Measurements from ENCODE around the gene HMGXB3. TPM values are rescaled to one million over a fixed set of nuclear protein-coding genes. Genes with fewer than 3 reads are reported as not detected.

The HMGXB3 gene
- total RNA-seq, 1 donor from 2014 or later, result 40.5 TPM

- Mint-ChIP-seq H3K27me3 (peaks cover 5% of the 10 kb centered on the region), H3K9me3 (no peaks in the 10 kb centered on the region), H3K4me1 (ENCODE audit: unreplicated experiment) (no peaks in the 10 kb centered on the region), H3K27ac (no peak overlapping the region), H3K4me3 (no peak overlapping the region), H3K36me3 (no peaks in the 10 kb centered on the region)
- no peak for TF ChIP-seq CTCF (conservative IDR thresholded peaks at IDR 0.05)
- no peak for DNase-seq (ENCODE audit: extremely low spot score, unreplicated experiment)
Measured at GRCh38 chr5:150069672-150070627, 69.4 kb downstream of the HMGXB3 start.

- Mint-ChIP-seq H3K27me3 (peaks cover 5% of the 10 kb centered on the region), H3K4me3 (no peak overlapping the region), H3K4me1 (ENCODE audit: unreplicated experiment) (no peaks in the 10 kb centered on the region), H3K9me3 (no peaks in the 10 kb centered on the region), H3K27ac (no peak overlapping the region), H3K36me3 (no peaks in the 10 kb centered on the region)
- TF ChIP-seq CTCF (conservative IDR thresholded peaks at IDR 0.05), result no peak
- no peak for DNase-seq (ENCODE audit: extremely low spot score, unreplicated experiment)
Measured at GRCh38 chr5:150070821-150071220, 70.3 kb downstream of the HMGXB3 start.

- no peak overlapping the region for H3K4me3 Mint-ChIP-seq
- no peaks in the 10 kb centered on the region for H3K4me1 Mint-ChIP-seq (ENCODE audit: unreplicated experiment)
- H3K36me3 Mint-ChIP-seq, result no peaks in the 10 kb centered on the region
- no peak for TF ChIP-seq CTCF (conservative IDR thresholded peaks at IDR 0.05)
- peak; percentile 44 for DNase-seq (ENCODE audit: extremely low spot score, unreplicated experiment)
- H3K27me3 Mint-ChIP-seq, result peaks cover 5% of the 10 kb centered on the region
- no peak overlapping the region for H3K27ac Mint-ChIP-seq
- H3K9me3 Mint-ChIP-seq, result no peaks in the 10 kb centered on the region
Measured at GRCh38 chr5:150073086-150073625, 72.6 kb downstream of the HMGXB3 start.

GRCh38 chr5:150073677-150074076 is 73.1 kb downstream of the HMGXB3 start:
- no peaks in the 10 kb centered on the region for H3K9me3 Mint-ChIP-seq
- H3K27me3 Mint-ChIP-seq, result peaks cover 9% of the 10 kb centered on the region
- H3K4me3 Mint-ChIP-seq, result no peak overlapping the region
- H3K27ac Mint-ChIP-seq, result no peak overlapping the region
- DNase-seq (ENCODE audit: extremely low spot score, unreplicated experiment), result peak; percentile 4
- no peak for TF ChIP-seq CTCF (conservative IDR thresholded peaks at IDR 0.05)
- H3K4me1 Mint-ChIP-seq (ENCODE audit: unreplicated experiment), result peaks cover 4% of the 10 kb centered on the region
- no peaks in the 10 kb centered on the region for H3K36me3 Mint-ChIP-seq

GRCh38 chr5:150075233-150075632 is 74.7 kb downstream of the HMGXB3 start:
- Mint-ChIP-seq H3K27me3 (peaks cover 14% of the 10 kb centered on the region), H3K4me1 (ENCODE audit: unreplicated experiment) (peaks cover 13% of the 10 kb centered on the region), H3K9me3 (no peaks in the 10 kb centered on the region), H3K36me3 (no peaks in the 10 kb centered on the region), H3K27ac (no peak overlapping the region), H3K4me3 (no peak overlapping the region)
- no peak for TF ChIP-seq CTCF (conservative IDR thresholded peaks at IDR 0.05)
- peak; percentile 40 for DNase-seq (ENCODE audit: extremely low spot score, unreplicated experiment)

All from type B pancreatic cell (in vitro differentiated cells).